ENCODE results near the gene PSMA4.
A peak's percentile ranks its signal among the peaks of the same experiment; 100 is the strongest.

The PSMA4 gene

GRCh38 chr15:78563092-78563491, 22.8 kb downstream of the PSMA4 start:
- TF ChIP-seq CTCF (IDR thresholded peaks at IDR 0.05), result no peak

- TF ChIP-seq CTCF (IDR thresholded peaks at IDR 0.05), result no peak
Measured at GRCh38 chr15:78564743-78565096, 24.5 kb downstream of the PSMA4 start.

GRCh38 chr15:78565097-78565950, 25.1 kb downstream of the PSMA4 start, which contains the start of gene CHRNA5:
CHRNA5 (plus strand) TSS chr15:78565520; CDS start chr15:78565720, 200 bp downstream.
- no peak for TF ChIP-seq CTCF (IDR thresholded peaks at IDR 0.05)

- TF ChIP-seq CTCF (IDR thresholded peaks at IDR 0.05), result 0 out of 2 replicates have a peak, but pooled peaks have one; percentile 15
Measured at GRCh38 chr15:78565951-78566774, 25.9 kb downstream of the PSMA4 start.

GRCh38 chr15:78567531-78567930, 27.3 kb downstream of the PSMA4 start:
- no peak for TF ChIP-seq CTCF (IDR thresholded peaks at IDR 0.05)

GRCh38 chr15:78570710-78571109, 30.5 kb downstream of the PSMA4 start:
- TF ChIP-seq CTCF (IDR thresholded peaks at IDR 0.05), result no peak

- TF ChIP-seq CTCF (IDR thresholded peaks at IDR 0.05), result no peak
Measured at GRCh38 chr15:78571382-78571781, 31.1 kb downstream of the PSMA4 start.
